Brain microvascular endothelial cell (primary cell): ENCODE data around the gene OXGR1.

Experiments used
- DNase-seq: peaks from one replicate; pipeline ENCODE4 v3.0.0-alpha.2; 2020
- H3K27ac ChIP-seq: fragments of 250-450 bp; sonication (Bioruptor Pico); 2 replicates; pipeline ENCODE4 v1.5.1; 2020; ENCODE audit warnings: mild to moderate bottlenecking, moderate library complexity
- H3K27me3 ChIP-seq: fragments of 250-450 bp; sonication (Bioruptor Pico); replicated peaks from 2 replicates; pipeline ENCODE4 v1.5.1; 2020; ENCODE audit warnings: mild to moderate bottlenecking
- H3K36me3 ChIP-seq: fragments of 250-450 bp; sonication (Bioruptor Pico); replicated peaks from 2 replicates; pipeline ENCODE4 v1.5.1; 2020; ENCODE audit warnings: mild to moderate bottlenecking
- H3K4me3 ChIP-seq: 2 replicates; pipeline ENCODE4 v1.5.1; 2011; ENCODE audit warnings: low read depth, mild to moderate bottlenecking, control low read depth, low read length, moderate library complexity
- in situ Hi-C: cut with HindIII; loops from 2 replicates; pipeline ENCODE4 v1.10.0; 2017; ENCODE audit warnings: low sequenced_read_pairs, low pct_ligation_motif_present
- TF ChIP-seq, protein P1 (sequence below): IDR thresholded peaks from 2 replicates; pipeline ENCODE4 v1.5.1; 2011; ENCODE audit warnings: low read depth, mild to moderate bottlenecking, moderate library complexity, low read length, control low read depth, inconsistent platforms; ENCODE audit errors: missing control alignments

Gene OXGR1

DNA sequence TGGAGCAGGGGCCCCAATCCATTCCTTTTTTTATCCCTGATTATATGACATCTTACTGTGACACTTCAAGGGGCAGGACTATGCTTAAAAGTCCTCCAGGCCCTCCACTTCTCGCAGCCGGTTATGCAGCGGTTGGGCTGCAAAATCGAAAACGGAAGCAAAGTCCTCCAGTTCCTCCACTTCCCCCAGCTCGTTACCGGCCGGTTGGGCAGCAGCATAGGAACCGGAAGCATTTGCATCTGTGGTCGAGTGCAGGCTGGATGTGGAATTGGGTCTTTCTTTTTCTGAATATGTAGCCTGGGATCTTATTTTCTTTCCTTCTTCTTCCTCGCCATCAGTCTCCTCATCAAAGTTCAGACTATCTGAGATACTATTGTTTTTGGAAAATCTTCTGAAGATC is 46.1 kb downstream of the OXGR1 start:
- Histone ChIP-seq H3K4me3 (no peak overlapping the region), H3K27me3 (no peaks in the 10 kb centered on the region), H3K36me3 (no peaks in the 10 kb centered on the region), H3K27ac (no peak overlapping the region)
- TF ChIP-seq, protein P1, sequence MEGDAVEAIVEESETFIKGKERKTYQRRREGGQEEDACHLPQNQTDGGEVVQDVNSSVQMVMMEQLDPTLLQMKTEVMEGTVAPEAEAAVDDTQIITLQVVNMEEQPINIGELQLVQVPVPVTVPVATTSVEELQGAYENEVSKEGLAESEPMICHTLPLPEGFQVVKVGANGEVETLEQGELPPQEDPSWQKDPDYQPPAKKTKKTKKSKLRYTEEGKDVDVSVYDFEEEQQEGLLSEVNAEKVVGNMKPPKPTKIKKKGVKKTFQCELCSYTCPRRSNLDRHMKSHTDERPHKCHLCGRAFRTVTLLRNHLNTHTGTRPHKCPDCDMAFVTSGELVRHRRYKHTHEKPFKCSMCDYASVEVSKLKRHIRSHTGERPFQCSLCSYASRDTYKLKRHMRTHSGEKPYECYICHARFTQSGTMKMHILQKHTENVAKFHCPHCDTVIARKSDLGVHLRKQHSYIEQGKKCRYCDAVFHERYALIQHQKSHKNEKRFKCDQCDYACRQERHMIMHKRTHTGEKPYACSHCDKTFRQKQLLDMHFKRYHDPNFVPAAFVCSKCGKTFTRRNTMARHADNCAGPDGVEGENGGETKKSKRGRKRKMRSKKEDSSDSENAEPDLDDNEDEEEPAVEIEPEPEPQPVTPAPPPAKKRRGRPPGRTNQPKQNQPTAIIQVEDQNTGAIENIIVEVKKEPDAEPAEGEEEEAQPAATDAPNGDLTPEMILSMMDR: no peak
- in situ Hi-C loops: no loop called here
- DNase-seq: no peak

DNA sequence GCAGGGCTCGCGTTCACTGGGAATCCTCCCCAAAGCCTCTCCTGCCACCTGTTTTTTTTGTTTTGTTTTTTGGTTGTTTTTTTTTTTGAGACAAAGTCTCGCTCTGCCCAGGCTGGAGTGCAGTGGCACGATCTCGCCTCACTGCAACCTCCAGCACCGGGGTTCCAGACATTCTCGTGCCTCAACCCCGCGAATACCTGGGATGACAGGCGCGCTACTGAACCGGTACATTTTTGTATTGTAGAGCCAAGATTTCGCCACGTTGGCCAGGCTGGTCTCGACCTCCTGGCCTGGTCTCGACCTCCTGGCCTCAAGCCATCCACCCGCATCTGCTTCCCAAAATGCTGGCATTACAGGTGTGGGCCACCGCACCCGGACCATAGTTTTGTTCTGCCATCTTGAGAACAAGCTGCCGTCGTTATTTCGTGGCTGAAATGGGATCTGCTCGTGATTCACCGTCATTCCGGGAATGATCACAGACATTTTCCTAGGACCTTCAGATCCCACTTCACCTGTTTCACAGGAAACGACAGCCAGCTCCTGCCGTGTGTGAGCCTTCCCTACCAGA is 46.8 kb downstream of the OXGR1 start:
- Histone ChIP-seq H3K27ac (no peak overlapping the region), H3K36me3 (no peaks in the 10 kb centered on the region), H3K4me3 (no peak overlapping the region), H3K27me3 (no peaks in the 10 kb centered on the region)
- in situ Hi-C loops: no loop called here
- no peak for DNase-seq
- TF ChIP-seq, protein P1: no peak

DNA sequence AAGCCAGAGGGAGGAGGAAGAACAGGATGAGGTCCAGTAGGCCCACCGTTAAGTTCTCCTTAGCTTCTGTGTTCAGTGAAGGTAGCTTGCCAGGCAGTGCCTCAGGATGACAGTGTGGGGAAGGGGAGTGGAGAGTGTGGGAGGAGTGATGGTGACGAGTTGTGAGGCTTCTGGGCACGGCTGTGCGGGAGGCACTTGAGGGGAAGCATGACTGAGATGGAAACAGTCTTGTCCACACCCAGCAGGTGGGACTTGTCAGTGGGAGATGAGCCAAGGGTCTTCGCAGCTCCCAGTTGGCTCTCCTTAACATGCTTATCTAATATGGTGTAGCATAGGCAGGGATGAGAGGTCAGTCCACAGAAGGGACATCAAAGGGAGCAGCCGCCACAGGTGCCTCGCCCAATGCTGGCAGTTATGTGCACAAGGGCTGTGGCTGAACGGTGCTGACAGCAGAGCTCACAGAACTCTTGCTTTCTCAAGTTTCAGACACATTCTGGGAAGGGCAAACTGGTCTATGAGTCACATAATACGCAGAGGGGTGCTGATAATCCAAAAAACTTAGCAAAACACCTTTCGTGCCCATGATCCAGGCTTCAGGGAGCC is 47.5 kb downstream of the OXGR1 start:
- DNase-seq: no peak
- H3K27me3 ChIP-seq: no peaks in the 10 kb centered on the region
- in situ Hi-C loops: no loop called here

DNA sequence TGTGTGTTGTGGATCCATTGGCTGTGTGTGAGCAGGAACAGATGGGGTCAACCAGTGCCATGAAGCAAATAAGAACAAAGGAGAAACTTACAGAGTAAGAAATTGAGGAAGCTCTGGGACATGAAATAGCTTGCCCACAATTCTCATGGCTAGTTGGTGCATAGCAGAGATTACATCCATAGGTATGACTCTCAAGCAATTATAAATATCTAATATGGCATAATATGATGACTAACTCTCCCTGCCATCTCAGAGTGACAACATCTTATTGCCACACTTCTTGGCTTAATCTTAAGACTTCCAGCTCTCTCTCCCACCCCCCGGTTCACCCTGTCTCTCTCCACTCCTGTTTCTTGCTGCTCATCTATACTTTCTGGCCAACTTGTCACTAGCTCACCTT is 53.3 kb downstream of the OXGR1 start:
- DNase-seq: no peak
- in situ Hi-C loops: no loop called here

More for the DNA sequence above, 47.5 kb downstream of the OXGR1 start:
- Histone ChIP-seq H3K4me3 (no peak overlapping the region), H3K36me3 (no peaks in the 10 kb centered on the region), H3K27ac (no peak overlapping the region)
- TF ChIP-seq, protein P1: no peak

DNA sequence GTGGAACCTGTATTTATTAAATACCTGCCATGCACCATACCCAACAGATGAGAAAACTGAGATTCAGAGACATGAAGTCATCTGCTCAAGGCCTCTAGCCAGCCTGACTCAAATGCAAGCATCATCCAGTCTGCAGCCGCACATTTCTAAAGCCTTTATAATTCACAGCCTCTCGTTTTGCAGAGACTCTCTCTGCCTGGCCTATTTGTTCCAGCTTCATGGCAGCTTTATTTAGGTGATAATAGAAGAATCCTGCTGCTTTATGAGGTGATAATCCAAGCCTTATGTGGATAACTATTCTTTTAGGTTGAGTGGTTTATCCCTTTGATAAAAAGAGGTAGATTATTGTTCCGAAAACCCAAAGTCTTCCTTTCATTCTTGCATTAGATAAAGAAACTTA is 58.4 kb downstream of the OXGR1 start:
- in situ Hi-C loops: no loop called here
- no peak for DNase-seq
- no peaks in the 10 kb centered on the region for H3K36me3 ChIP-seq
- TF ChIP-seq, protein P1: no peak
- H3K4me3 ChIP-seq: no peak overlapping the region
- H3K27ac ChIP-seq: no peak overlapping the region
- H3K27me3 ChIP-seq: no peaks in the 10 kb centered on the region

More for the DNA sequence above, 53.3 kb downstream of the OXGR1 start:
- Histone ChIP-seq H3K36me3 (no peaks in the 10 kb centered on the region), H3K27me3 (no peaks in the 10 kb centered on the region), H3K27ac (no peak overlapping the region), H3K4me3 (no peak overlapping the region)
- TF ChIP-seq, protein P1: no peak
